CD4-positive, alpha-beta T cell treated with Interferon gamma for 1 hour (primary cell): ENCODE results near the gene ZBTB20.
"Not testable (repeated sequence)": the region's sequence is repeated elsewhere in the genome, so short reads cannot be mapped to it uniquely, and the experiment has no call there.

Experiments used
- DNase-seq: peaks from one replicate; pipeline ENCODE4 v3.0.0-alpha.2; 2020

Gene ZBTB20

GRCh38 chr3:114709102-114709501 lies 438.0 kb downstream of the ZBTB20 start:
- DNase-seq, result no peak

- no peak for DNase-seq
Observed at GRCh38 chr3:114707252-114707860, 439.7 kb downstream of the ZBTB20 start.

DNA sequence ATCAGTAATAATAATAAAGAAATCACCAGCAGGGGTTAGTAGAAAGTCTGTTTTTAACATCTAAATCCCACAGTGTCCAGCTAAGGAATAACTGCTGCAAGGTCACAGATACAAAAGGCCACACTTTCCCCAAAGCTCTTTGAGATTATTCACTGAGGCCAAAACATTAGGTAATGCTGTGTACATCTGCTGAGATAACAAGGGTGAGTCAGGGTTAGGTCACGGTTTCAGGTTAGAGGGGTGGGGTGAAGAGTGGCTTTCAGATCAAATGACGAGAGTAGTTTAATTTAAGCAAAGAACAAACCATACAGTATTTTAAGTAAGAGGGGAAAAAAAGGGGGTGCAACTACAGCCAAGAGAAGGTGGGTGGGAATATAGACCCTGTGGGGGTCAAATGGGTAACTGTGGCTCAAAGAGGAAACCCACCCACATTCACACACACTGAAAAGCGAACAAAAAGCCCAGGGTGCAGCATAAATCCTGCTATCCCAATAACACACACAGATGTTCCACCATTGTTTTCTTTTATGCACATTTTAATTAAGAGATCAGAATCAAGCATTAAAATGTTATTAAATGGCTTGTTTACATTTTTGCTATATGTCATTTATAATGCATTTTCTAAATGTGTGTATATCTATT lies 440.4 kb downstream of the ZBTB20 start:
- no peak for DNase-seq

DNA sequence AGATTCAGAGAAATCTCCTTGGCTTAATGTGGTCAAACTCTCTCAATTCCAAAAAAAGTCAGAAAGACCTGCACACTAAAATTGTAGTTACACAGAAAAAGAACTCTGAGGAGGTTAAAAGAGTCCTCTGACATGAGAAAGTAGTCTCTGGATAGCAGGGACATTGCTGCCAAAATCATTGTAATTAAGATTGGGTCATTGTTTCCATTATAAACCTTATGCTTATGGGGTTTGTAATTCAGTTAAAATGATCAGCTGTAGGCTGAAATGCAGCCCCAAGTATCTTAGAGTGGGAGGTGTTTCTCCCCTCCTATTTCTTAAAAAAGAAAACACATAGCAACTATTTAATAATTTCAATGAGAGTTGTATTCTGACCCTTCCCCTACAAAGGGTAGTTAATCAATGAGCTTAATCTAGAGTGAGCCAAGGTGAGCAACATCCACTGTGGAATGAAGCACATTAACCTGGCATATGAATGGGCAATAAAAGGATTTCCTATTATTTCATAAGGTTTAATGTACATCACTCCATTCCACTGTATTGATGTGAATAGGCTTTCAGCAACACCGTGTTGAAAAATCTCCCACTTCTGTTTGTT lies 446.4 kb downstream of the ZBTB20 start:
- no peak for DNase-seq

DNA sequence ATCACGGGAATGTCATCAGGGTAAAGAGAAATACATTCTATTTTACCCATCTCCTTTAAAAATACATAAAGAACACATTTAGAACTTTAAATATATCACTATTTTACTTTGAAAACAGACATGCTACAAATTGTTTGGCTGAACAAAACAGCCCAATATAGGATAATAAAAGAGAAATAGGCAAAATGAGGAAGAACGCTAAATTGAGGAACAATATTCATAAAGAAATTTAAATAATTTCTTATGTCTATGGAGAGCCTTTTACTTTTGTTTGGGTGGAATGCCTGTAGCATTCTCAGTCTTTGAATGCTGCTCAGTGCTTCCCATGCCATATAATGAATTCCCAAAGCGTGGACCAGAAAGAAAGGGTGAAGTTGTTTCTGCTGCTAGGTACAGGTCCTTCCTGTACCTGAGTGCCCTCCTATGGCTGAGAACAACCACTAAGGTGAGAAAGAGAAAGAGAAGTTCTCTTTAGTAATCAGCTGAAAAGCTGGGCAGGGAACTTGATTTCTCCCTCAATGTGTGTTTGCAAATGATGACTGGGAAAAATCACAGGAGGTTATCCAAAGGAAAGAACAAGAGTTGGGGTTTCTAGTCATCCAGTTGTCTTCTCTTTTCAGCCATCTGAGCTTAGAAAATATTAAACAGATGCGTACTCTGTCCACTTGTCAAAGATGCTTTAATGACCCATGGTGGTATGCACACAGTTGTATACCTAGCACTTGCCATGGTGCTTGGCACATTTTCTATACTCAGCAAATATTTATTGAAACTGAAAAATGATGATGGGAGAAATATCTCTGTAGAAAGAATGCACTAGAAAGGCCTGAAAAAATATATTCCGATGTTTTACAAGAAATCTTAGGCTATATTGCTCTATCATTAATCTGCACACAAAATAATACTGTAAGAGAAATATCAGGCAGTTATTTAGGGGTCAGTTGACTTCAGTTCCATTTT lies 448.7 kb downstream of the ZBTB20 start:
- DNase-seq, result no peak

DNA sequence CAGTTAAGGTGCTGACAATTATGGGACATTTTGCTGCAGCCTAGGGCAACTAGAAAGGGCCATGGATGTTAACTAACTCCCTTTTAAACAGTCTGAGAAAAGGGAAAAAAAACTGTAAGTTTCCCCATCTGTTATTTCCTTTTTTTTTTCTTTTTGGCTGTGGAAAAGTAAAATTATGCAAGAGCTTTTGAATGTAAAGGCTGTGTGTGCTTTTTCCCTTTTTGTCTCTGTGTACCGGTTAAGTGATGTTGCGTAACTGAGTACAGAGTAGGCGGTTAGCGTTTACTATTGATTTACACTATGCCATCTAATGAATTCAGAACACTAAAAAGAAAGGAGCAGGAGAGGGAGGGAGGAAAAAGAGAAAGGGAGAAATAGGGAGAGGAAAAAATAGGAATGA lies 449.7 kb downstream of the ZBTB20 start:
- no peak for DNase-seq

DNA sequence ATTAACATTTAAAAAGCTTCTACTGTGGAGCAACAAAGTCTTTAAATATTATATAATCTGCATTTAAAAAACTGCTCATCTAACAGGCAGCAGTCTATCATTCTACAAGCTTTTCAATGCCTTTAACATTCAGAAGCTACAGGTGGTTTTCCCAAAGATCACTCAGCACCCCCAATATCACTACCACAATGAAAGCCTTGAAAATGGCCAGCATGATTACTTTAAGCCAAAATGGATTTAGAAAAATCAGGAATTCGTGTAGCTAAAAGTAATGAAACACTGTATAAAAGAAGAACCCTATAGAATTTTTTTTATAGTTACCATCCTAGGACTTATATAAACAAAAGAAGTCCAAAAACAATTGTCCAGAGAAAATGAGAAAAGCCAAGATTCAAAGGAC lies 452.8 kb downstream of the ZBTB20 start:
- DNase-seq, result no peak

GRCh38 chr3:114691871-114692270 lies 455.2 kb downstream of the ZBTB20 start:
- no peak for DNase-seq

- no peak for DNase-seq
Observed at GRCh38 chr3:114690911-114691310, 456.2 kb downstream of the ZBTB20 start.

- DNase-seq, result no peak
Observed at GRCh38 chr3:114687151-114687550, 459.9 kb downstream of the ZBTB20 start.

GRCh38 chr3:114686621-114687020 lies 460.5 kb downstream of the ZBTB20 start:
- no peak for DNase-seq

GRCh38 chr3:114685161-114685560 lies 461.9 kb downstream of the ZBTB20 start:
- DNase-seq, result no peak

- no peak for DNase-seq
Observed at GRCh38 chr3:114680299-114680698, 466.8 kb downstream of the ZBTB20 start.

GRCh38 chr3:114679773-114680172 lies 467.3 kb downstream of the ZBTB20 start:
- not testable (repeated sequence) for DNase-seq

GRCh38 chr3:114675104-114675503 lies 472.0 kb downstream of the ZBTB20 start:
- no peak for DNase-seq

GRCh38 chr3:114674036-114674435 lies 473.1 kb downstream of the ZBTB20 start:
- no peak for DNase-seq

- DNase-seq, result no peak
Observed at GRCh38 chr3:114673481-114673880, 473.6 kb downstream of the ZBTB20 start.

DNA sequence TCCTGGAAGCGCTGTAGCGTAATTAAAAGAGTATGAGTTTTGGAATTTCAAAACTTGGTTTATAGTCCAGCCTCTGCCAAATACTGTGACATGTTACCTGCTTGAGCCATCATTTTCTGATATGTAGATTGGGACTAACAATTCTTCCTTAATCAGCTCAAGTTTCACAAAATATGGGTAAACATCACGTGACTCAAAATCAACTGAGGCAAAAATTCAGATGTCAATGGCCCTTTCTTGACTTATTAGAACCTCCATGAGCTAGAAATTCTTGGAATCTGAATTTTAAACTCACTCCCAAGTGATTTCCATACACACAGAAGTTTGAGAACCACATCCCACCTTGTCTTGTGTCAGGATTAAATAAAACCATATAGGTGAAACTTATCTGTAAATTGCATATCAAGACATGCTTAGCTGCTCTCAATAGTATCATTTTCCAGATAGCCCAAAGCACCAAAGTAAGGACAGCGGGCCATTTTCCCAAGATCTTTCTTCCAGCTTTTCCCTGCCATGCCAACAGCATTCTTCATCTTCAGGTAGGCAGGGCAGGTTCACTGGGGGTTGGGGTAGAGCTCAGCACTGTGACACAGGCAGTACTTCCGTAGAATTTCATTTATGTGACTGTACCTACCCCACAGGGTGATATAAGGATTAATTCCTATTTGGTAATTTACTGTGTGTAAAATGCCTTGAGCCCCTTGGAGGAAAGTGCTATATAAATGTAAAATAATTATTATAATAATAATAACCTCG lies 474.2 kb downstream of the ZBTB20 start:
- DNase-seq, result no peak

DNA sequence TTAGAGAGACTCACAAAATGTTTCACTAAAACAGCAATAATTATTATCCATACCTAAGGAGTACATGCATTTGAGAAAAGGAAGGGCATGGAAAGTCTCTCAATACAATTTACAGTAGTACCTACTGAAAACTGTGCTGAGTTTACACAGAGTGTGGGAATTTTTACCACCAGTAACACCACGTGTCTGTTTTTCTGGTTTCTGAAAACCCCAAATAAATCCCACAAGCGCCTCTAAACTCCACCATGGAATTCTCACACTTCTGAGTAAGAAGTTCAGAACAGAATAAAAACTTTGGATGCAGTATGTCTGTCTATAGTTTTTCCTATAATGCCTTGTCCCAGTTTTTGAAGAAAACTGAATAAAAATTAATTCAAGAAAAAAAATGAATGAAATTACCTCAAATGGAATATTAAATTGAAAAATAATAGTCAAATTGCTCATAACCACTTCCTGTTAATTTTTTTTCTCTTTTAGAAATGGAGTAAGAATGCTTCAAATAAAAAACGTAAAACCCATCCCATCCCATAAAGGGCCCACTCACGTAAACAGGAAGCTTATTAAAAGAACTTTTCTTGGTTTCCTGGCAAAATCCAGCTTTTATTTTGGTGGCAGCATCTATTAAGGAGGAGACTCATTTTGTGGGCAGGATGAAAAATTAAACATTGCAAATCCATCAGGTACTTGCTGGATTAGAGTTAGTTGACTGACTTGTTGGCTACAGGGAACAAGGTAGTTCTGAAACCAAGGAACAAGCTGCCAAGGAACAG lies 475.2 kb downstream of the ZBTB20 start:
- no peak for DNase-seq

DNA sequence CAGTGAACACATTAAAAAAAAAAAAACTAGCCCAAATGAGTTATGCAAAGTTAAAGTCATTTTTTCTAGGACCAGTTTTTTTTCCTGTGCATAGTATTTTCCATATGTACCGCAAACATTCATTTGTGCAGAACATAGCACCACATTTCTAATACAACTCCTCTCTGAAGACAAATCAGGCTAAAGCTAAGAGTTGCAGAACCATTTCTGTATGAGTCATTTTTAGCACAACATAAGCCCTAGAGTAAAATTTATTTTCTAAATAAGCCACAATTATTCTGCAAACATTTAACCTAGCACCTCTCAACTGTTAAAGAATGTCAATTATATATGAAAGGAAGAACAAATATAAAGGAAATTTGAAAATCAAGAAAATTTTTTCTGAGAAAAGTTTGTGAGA lies 477.5 kb downstream of the ZBTB20 start:
- no peak for DNase-seq

GRCh38 chr3:114668099-114668498 lies 479.0 kb downstream of the ZBTB20 start:
- DNase-seq, result no peak

DNA sequence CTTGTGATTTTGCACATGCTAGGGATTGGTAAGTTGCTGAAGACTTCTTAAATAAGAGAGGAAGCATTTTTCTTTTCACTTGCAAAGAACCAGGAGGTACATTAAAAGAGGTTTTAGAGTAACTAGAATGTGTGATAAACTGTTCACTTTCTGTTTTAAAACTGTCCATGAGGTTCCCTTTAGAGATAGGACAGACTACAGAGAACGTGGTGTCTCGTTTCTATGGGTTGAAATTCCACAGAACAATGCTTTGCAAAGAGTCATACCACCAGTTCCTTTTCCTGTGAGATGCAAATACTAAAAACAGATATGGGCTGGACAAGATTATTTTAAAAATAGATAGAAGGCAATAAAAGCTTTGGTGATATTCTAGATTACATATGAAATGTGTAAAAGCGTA lies 480.5 kb downstream of the ZBTB20 start:
- DNase-seq, result no peak
